ENCODE measurements around the gene CHST4.

DNA sequence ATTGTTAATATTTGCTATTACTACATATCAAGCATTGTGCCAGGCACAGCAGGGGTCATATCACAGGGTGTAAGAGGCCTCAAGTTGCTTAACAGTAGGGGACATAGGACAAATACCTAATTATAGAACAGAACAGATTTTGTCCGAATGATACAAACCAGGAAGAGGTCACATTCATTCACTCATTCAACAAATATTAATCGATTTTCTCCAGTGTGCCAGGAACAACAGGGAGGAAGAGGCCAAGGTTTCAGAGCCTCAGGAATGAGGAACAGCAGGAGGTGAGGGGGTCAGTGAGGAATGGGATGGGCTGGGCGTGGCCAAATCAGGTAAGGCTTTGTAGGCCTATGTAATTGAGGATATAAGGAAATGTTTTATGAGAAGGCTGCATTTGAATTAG, 11.2 kb upstream of the CHST4 start:
- TF ChIP-seq CTCF (conservative IDR thresholded peaks at IDR 0.05) = no peak
- TF ChIP-seq ZFX (IDR thresholded peaks at IDR 0.05) = no peak

Measured in C4-2B (cell line).